K562 (cell line): ENCODE data around the gene CPED1. TPM values are rescaled to one million over a fixed set of nuclear protein-coding genes. Genes with fewer than 3 reads are reported as not detected.
A peak's percentile ranks its signal among the peaks of the same experiment; 100 is the strongest.

Experiments
- FOXJ2 ChIP-seq: fragments of 200-800 bp; sonication (Bioruptor generic); IDR thresholded peaks from 2 replicates; pipeline ENCODE4 v1.6.1; 2016; ENCODE audit warnings: missing genetic modification characterization, missing compliant biosample characterization
- HNRNPL ChIP-seq: fragments of 200-400 bp; formaldehyde crosslinking; IDR thresholded peaks from 2 replicates; pipeline ENCODE4 v1.6.1; 2017; ENCODE audit warnings: low read depth, mild to moderate bottlenecking, low read length
- PHF20 ChIP-seq: fragments of 450-650 bp; IDR thresholded peaks from 2 replicates; pipeline ENCODE4 v1.6.1; 2018; ENCODE audit not compliant: partially characterized antibody
- POLR2B ChIP-seq: fragments of 450-650 bp; IDR thresholded peaks from 2 replicates; pipeline ENCODE4 v1.6.1; 2018; ENCODE audit warnings: low read depth; ENCODE audit not compliant: partially characterized antibody
- ZEB2 ChIP-seq: fragments of 450-650 bp; IDR thresholded peaks from 2 replicates; pipeline ENCODE4 v1.6.1; 2016
- ZNF143 ChIP-seq: sonication (generic); formaldehyde crosslinking; IDR thresholded peaks from 2 replicates; pipeline ENCODE4 v1.9.0; 2022; ENCODE audit warnings: mild to moderate bottlenecking, missing genetic modification reagents
- ZNF408 ChIP-seq: fragments of 250-450 bp; sonication (Bioruptor Pico); IDR thresholded peaks from 2 replicates; pipeline ENCODE4 v1.4.0; 2020; ENCODE audit warnings: low read depth, mild to moderate bottlenecking, moderate library complexity
- ZNF655 ChIP-seq: fragments of 250-450 bp; sonication (Bioruptor Pico); IDR thresholded peaks from 2 replicates; pipeline ENCODE4 v1.5.0; 2021
- ZNF76 ChIP-seq: fragments of 250-450 bp; sonication (Bioruptor Pico); IDR thresholded peaks from 2 replicates; pipeline ENCODE4 v1.4.0; 2020; ENCODE audit warnings: mild to moderate bottlenecking, moderate library complexity, borderline replicate concordance
- polyA plus RNA-seq, 8 experiments: library from polyadenylated mRNA; depleted of rRNA in 4 of 8; stranded (reverse) in 5 of 8; unstranded in 3 of 8; fragments of >200 nt; fragmentation: Nextera tagmentation in 2 of 8; fragmentation: Illumina TruSeq in 1 of 8; extraction: Ambion mirVana in 2 of 8; extraction: Trizol in 1 of 8; gene quantifications; 2 replicates each; pipeline versions ENCODE4 v1.2.1 to v1.2.3, GENCODE V29; 2011 to 2014; ENCODE audit warnings: inconsistent platforms in 1 of 8, missing spikeins in 1 of 8
- total RNA-seq, 7 experiments: library from RNA; depleted of rRNA in 6 of 7; stranded (reverse); fragments of >200 nt in 6 of 7; fragmentation: Illumina TruSeq in 2 of 7; extraction: Trizol in 2 of 7; gene quantifications; 2 replicates each; pipeline versions ENCODE4 v1.2.1 to v1.2.3, GENCODE V29; 2011 to 2021; ENCODE audit warnings: low replicate concordance in 1 of 7
- TF ChIP-seq, protein P1 (sequence below): fragments of 450-650 bp; IDR thresholded peaks from one replicate; pipeline ENCODE4 v1.6.1; 2018; ENCODE audit warnings: mild to moderate bottlenecking, moderate library complexity; ENCODE audit not compliant: partially characterized antibody
- TF ChIP-seq, protein P2 (sequence below): fragments of 250-450 bp; sonication (Bioruptor Pico); IDR thresholded peaks from 2 replicates; pipeline ENCODE4 v1.5.0; 2020; ENCODE audit warnings: mild to moderate bottlenecking, borderline replicate concordance
- TF ChIP-seq, protein P3 (sequence below), 2 experiments: fragments of 450-650 bp; IDR thresholded peaks; 2 replicates each; pipeline ENCODE4 v1.6.1; 2018; ENCODE audit warnings: mild to moderate bottlenecking in 2 of 2, low read depth in 1 of 2; ENCODE audit not compliant: partially characterized antibody in 2 of 2

Gene CPED1
- total and polyA plus RNA-seq, 9 of the 15 experiments (the other 6 are each of a cell fraction or from before 2014, with no cell fraction given): 195 to 393 (median 290) TPM

GRCh38 chr7:121042899-121043298 lies 54.4 kb downstream of the CPED1 start (continued):
- TF ChIP-seq ZNF143 (CRISPR knock-in tag) (no peak), ZNF76 (CRISPR knock-in tag) (no peak), PHF20 (no peak), ZNF655 (CRISPR knock-in tag) (no peak), FOXJ2 (tag) (no peak), ZEB2 (no peak), POLR2B (no peak), ZNF408 (CRISPR knock-in tag) (no peak), HNRNPL (no peak)
- TF ChIP-seq, protein P1, sequence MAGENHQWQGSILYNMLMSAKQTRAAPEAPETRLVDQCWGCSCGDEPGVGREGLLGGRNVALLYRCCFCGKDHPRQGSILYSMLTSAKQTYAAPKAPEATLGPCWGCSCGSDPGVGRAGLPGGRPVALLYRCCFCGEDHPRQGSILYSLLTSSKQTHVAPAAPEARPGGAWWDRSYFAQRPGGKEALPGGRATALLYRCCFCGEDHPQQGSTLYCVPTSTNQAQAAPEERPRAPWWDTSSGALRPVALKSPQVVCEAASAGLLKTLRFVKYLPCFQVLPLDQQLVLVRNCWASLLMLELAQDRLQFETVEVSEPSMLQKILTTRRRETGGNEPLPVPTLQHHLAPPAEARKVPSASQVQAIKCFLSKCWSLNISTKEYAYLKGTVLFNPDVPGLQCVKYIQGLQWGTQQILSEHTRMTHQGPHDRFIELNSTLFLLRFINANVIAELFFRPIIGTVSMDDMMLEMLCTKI: no peak
- TF ChIP-seq, protein P2, sequence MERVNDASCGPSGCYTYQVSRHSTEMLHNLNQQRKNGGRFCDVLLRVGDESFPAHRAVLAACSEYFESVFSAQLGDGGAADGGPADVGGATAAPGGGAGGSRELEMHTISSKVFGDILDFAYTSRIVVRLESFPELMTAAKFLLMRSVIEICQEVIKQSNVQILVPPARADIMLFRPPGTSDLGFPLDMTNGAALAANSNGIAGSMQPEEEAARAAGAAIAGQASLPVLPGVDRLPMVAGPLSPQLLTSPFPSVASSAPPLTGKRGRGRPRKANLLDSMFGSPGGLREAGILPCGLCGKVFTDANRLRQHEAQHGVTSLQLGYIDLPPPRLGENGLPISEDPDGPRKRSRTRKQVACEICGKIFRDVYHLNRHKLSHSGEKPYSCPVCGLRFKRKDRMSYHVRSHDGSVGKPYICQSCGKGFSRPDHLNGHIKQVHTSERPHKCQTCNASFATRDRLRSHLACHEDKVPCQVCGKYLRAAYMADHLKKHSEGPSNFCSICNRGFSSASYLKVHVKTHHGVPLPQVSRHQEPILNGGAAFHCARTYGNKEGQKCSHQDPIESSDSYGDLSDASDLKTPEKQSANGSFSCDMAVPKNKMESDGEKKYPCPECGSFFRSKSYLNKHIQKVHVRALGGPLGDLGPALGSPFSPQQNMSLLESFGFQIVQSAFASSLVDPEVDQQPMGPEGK: 0 out of 2 replicates have a peak, but pooled peaks have one; percentile 18
- TF ChIP-seq, protein P3, sequence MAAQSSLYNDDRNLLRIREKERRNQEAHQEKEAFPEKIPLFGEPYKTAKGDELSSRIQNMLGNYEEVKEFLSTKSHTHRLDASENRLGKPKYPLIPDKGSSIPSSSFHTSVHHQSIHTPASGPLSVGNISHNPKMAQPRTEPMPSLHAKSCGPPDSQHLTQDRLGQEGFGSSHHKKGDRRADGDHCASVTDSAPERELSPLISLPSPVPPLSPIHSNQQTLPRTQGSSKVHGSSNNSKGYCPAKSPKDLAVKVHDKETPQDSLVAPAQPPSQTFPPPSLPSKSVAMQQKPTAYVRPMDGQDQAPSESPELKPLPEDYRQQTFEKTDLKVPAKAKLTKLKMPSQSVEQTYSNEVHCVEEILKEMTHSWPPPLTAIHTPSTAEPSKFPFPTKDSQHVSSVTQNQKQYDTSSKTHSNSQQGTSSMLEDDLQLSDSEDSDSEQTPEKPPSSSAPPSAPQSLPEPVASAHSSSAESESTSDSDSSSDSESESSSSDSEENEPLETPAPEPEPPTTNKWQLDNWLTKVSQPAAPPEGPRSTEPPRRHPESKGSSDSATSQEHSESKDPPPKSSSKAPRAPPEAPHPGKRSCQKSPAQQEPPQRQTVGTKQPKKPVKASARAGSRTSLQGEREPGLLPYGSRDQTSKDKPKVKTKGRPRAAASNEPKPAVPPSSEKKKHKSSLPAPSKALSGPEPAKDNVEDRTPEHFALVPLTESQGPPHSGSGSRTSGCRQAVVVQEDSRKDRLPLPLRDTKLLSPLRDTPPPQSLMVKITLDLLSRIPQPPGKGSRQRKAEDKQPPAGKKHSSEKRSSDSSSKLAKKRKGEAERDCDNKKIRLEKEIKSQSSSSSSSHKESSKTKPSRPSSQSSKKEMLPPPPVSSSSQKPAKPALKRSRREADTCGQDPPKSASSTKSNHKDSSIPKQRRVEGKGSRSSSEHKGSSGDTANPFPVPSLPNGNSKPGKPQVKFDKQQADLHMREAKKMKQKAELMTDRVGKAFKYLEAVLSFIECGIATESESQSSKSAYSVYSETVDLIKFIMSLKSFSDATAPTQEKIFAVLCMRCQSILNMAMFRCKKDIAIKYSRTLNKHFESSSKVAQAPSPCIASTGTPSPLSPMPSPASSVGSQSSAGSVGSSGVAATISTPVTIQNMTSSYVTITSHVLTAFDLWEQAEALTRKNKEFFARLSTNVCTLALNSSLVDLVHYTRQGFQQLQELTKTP (IDR thresholded peaks at IDR 0.05; ENCODE audit: low read depth in 1 of 2, partially characterized antibody in 2 of 2): peak in 1 of 2 experiments; percentile 57
